ENCODE measurements around the gene SPAG9.
"Not testable (repeated sequence)": the region's sequence is repeated elsewhere in the genome, so short reads cannot be mapped to it uniquely, and the experiment has no call there.

The SPAG9 gene

DNA sequence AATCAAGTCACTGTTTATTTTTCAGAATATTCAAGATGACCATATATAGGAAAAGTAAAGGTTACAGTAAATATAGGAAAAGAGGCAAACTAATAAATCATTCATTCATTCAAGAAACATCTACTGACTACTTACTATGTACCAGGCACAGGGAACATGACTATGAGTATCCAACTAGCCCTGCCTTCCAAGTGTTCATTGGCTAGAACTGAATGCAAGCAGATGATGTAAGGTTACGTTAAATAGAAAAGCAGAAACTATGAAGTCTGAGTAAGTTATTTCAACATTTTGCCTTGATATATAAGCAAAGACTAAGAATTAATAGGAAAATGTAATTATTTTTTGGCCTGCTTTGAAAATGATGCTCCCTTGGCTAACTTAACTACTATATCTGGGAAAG, 36.7 kb downstream of the SPAG9 start:
- Histone ChIP-seq H3K36me3 (ENCODE audit: insufficient read depth, low read length) (peaks cover 4% of the 10 kb centered on the region; the same call in 1 of the 2 replicates), H3K9ac (ENCODE audit: insufficient read length) (no peak overlapping the region), H3K9me3 (ENCODE audit: low read depth, low read length) (no peaks in the 10 kb centered on the region), H3K27ac (no peak overlapping the region), H3K4me3 (no peak overlapping the region)
- TF ChIP-seq FOXP2 (optimal IDR thresholded peaks at IDR 0.05; ENCODE audit: control extremely low read depth, extremely low read length, insufficient read depth), result no peak
- no peak for TF ChIP-seq POLR2AphosphoS5 (IDR thresholded peaks at IDR 0.05; ENCODE audit: borderline replicate concordance, low read depth, low read length)
- no peak for TF ChIP-seq EZH2 (IDR thresholded peaks at IDR 0.05)
- DNase-seq (ENCODE audit: low read depth, low spot score), result no peak

- not testable (repeated sequence) for DNase-seq (ENCODE audit: low read depth, low spot score); H3K9ac ChIP-seq (ENCODE audit: insufficient read length); H3K4me3 ChIP-seq; H3K27ac ChIP-seq; H3K9me3 ChIP-seq (ENCODE audit: low read depth, low read length); H3K36me3 ChIP-seq (ENCODE audit: insufficient read depth, low read length)
Observed at GRCh38 chr17:51083364-51083763, 37.3 kb downstream of the SPAG9 start.

- H3K27ac ChIP-seq, result no peak overlapping the region
- no peak for DNase-seq (ENCODE audit: low read depth, low spot score)
- H3K4me3 ChIP-seq, result no peak overlapping the region
- H3K9me3 ChIP-seq (ENCODE audit: low read depth, low read length), result no peaks in the 10 kb centered on the region
- H3K36me3 ChIP-seq (ENCODE audit: insufficient read depth, low read length), result peaks cover 12% of the 10 kb centered on the region; the same call in 1 of the 2 replicates
- no peak overlapping the region for H3K9ac ChIP-seq (ENCODE audit: insufficient read length)
- TF ChIP-seq FOXP2 (optimal IDR thresholded peaks at IDR 0.05; ENCODE audit: control extremely low read depth, extremely low read length, insufficient read depth), result no peak
- TF ChIP-seq POLR2AphosphoS5 (IDR thresholded peaks at IDR 0.05; ENCODE audit: borderline replicate concordance, low read depth, low read length), result no peak
- no peak for TF ChIP-seq EZH2 (IDR thresholded peaks at IDR 0.05)
Observed at GRCh38 chr17:51079049-51079448, 41.6 kb downstream of the SPAG9 start.

- no peak for DNase-seq (ENCODE audit: low read depth, low spot score)
- peaks cover 12% of the 10 kb centered on the region; the same call in 1 of the 2 replicates for H3K36me3 ChIP-seq (ENCODE audit: insufficient read depth, low read length)
- no peak for TF ChIP-seq FOXP2 (optimal IDR thresholded peaks at IDR 0.05; ENCODE audit: control extremely low read depth, extremely low read length, insufficient read depth)
- no peak for TF ChIP-seq EZH2 (IDR thresholded peaks at IDR 0.05)
- TF ChIP-seq POLR2AphosphoS5 (IDR thresholded peaks at IDR 0.05; ENCODE audit: borderline replicate concordance, low read depth, low read length), result no peak
Observed at GRCh38 chr17:51078009-51078592, 42.6 kb downstream of the SPAG9 start.

GRCh38 chr17:51076821-51077220, 43.8 kb downstream of the SPAG9 start:
- TF ChIP-seq POLR2AphosphoS5 (IDR thresholded peaks at IDR 0.05; ENCODE audit: borderline replicate concordance, low read depth, low read length) (no peak), EZH2 (IDR thresholded peaks at IDR 0.05) (no peak), FOXP2 (optimal IDR thresholded peaks at IDR 0.05; ENCODE audit: control extremely low read depth, extremely low read length, insufficient read depth) (no peak)
- Histone ChIP-seq H3K4me3 (no peak overlapping the region), H3K27ac (no peak overlapping the region), H3K9me3 (ENCODE audit: low read depth, low read length) (no peaks in the 10 kb centered on the region), H3K9ac (ENCODE audit: insufficient read length) (no peak overlapping the region), H3K36me3 (ENCODE audit: insufficient read depth, low read length) (peaks cover 12% of the 10 kb centered on the region; the same call in 1 of the 2 replicates)
- DNase-seq (ENCODE audit: low read depth, low spot score), result no peak

More at GRCh38 chr17:51078009-51078592, 42.6 kb downstream of the SPAG9 start:
- Histone ChIP-seq H3K27ac (no peak overlapping the region), H3K4me3 (no peak overlapping the region), H3K9me3 (ENCODE audit: low read depth, low read length) (no peaks in the 10 kb centered on the region), H3K9ac (ENCODE audit: insufficient read length) (no peak overlapping the region)

GRCh38 chr17:51071556-51071955, 49.1 kb downstream of the SPAG9 start:
- DNase-seq (ENCODE audit: low read depth, low spot score), result no peak
- H3K9ac ChIP-seq (ENCODE audit: insufficient read length), result no peak overlapping the region
- H3K4me3 ChIP-seq, result no peak overlapping the region
- no peak overlapping the region for H3K27ac ChIP-seq
- no peaks in the 10 kb centered on the region for H3K9me3 ChIP-seq (ENCODE audit: low read depth, low read length)
- TF ChIP-seq EZH2 (IDR thresholded peaks at IDR 0.05) (no peak), FOXP2 (optimal IDR thresholded peaks at IDR 0.05; ENCODE audit: control extremely low read depth, extremely low read length, insufficient read depth) (no peak), POLR2AphosphoS5 (IDR thresholded peaks at IDR 0.05; ENCODE audit: borderline replicate concordance, low read depth, low read length) (no peak)
- H3K36me3 ChIP-seq (ENCODE audit: insufficient read depth, low read length), result no peaks in the 10 kb centered on the region

GRCh38 chr17:51065466-51065865, 55.2 kb downstream of the SPAG9 start:
- TF ChIP-seq FOXP2 (optimal IDR thresholded peaks at IDR 0.05; ENCODE audit: control extremely low read depth, extremely low read length, insufficient read depth) (no peak), POLR2AphosphoS5 (IDR thresholded peaks at IDR 0.05; ENCODE audit: borderline replicate concordance, low read depth, low read length) (no peak), EZH2 (IDR thresholded peaks at IDR 0.05) (no peak)
- no peak for DNase-seq (ENCODE audit: low read depth, low spot score)
- Histone ChIP-seq H3K9me3 (ENCODE audit: low read depth, low read length) (no peaks in the 10 kb centered on the region), H3K9ac (ENCODE audit: insufficient read length) (no peak overlapping the region), H3K4me3 (no peak overlapping the region), H3K27ac (no peak overlapping the region), H3K36me3 (ENCODE audit: insufficient read depth, low read length) (no peaks in the 10 kb centered on the region)

DNA sequence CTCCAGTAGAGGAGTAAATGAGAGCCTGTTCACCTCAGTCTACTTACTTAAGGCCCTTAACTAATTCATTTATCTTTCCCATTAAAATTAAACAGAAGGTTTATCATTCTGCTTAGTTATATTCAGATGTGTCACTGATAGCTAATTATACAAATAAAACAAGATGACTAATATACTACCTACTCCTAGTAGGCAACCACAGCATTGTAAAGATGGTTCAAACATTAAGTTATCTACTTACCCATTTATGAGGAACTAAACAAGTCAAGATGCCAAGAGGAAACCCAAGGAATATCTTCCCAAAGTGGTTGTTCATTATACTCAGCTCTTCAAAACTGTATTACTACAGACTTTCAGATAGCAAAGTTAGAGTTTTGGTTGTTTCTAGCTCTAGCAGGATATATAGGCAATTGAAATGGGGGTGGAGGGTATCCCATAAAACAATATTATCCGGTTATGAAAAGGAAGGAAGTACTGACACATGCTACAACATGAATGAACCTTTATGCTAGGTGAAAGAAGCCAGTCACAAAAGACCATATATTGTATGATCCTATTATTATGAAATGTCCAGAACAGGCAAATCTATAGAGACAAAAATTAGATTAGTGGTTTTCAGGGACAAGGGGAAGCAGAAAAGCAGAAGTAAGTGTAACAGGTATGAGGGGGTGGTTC, 56.5 kb downstream of the SPAG9 start:
- H3K9ac ChIP-seq (ENCODE audit: insufficient read length), result no peak overlapping the region
- no peak for TF ChIP-seq FOXP2 (optimal IDR thresholded peaks at IDR 0.05; ENCODE audit: control extremely low read depth, extremely low read length, insufficient read depth)
- no peak for TF ChIP-seq EZH2 (IDR thresholded peaks at IDR 0.05)
- no peak for TF ChIP-seq POLR2AphosphoS5 (IDR thresholded peaks at IDR 0.05; ENCODE audit: borderline replicate concordance, low read depth, low read length)
- DNase-seq (ENCODE audit: low read depth, low spot score), result no peak
- no peaks in the 10 kb centered on the region for H3K36me3 ChIP-seq (ENCODE audit: insufficient read depth, low read length)
- H3K9me3 ChIP-seq (ENCODE audit: low read depth, low read length), result no peaks in the 10 kb centered on the region
- no peak overlapping the region for H3K27ac ChIP-seq
- no peak overlapping the region for H3K4me3 ChIP-seq

- H3K4me3 ChIP-seq, result no peak overlapping the region
- no peak overlapping the region for H3K9ac ChIP-seq (ENCODE audit: insufficient read length)
- TF ChIP-seq FOXP2 (optimal IDR thresholded peaks at IDR 0.05; ENCODE audit: control extremely low read depth, extremely low read length, insufficient read depth) (no peak), POLR2AphosphoS5 (IDR thresholded peaks at IDR 0.05; ENCODE audit: borderline replicate concordance, low read depth, low read length) (no peak), EZH2 (IDR thresholded peaks at IDR 0.05) (no peak)
- no peaks in the 10 kb centered on the region for H3K36me3 ChIP-seq (ENCODE audit: insufficient read depth, low read length)
- no peak for DNase-seq (ENCODE audit: low read depth, low spot score)
- H3K27ac ChIP-seq, result no peak overlapping the region
- H3K9me3 ChIP-seq (ENCODE audit: low read depth, low read length), result no peaks in the 10 kb centered on the region
Observed at GRCh38 chr17:51060396-51060795, 60.3 kb downstream of the SPAG9 start.
